Endometrium (tissue), 2 donors: ENCODE results near the gene DIP2B.

Source experiments
- FAIRE-seq: peaks from 2 replicates; lab custom pipeline; 2012; peaks lifted over from hg19 to GRCh38; lab: Jason Lieb, UNC
- donor health status: control.
- donor health status: control.

The DIP2B gene

DNA sequence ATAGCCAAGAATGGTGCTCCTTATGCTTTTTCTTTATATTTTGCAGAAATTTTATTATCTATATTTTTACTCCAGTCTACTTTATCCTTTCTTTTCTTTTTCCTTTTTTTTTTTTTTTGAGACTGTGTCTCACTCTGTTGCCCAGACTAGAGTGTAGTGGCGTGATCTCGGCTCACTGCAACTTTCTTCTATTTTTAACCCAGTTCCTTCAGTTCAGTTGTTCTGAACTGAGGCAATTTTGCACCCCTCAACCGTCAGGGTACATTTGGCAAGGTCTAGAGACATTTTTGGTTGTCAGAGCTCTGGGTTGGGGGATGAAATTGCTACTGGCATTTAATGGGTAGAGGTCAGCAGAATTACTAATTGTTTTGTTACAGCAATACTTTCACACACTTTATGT is 75.7 kb downstream of the DIP2B start:
- no peak for FAIRE-seq

DNA sequence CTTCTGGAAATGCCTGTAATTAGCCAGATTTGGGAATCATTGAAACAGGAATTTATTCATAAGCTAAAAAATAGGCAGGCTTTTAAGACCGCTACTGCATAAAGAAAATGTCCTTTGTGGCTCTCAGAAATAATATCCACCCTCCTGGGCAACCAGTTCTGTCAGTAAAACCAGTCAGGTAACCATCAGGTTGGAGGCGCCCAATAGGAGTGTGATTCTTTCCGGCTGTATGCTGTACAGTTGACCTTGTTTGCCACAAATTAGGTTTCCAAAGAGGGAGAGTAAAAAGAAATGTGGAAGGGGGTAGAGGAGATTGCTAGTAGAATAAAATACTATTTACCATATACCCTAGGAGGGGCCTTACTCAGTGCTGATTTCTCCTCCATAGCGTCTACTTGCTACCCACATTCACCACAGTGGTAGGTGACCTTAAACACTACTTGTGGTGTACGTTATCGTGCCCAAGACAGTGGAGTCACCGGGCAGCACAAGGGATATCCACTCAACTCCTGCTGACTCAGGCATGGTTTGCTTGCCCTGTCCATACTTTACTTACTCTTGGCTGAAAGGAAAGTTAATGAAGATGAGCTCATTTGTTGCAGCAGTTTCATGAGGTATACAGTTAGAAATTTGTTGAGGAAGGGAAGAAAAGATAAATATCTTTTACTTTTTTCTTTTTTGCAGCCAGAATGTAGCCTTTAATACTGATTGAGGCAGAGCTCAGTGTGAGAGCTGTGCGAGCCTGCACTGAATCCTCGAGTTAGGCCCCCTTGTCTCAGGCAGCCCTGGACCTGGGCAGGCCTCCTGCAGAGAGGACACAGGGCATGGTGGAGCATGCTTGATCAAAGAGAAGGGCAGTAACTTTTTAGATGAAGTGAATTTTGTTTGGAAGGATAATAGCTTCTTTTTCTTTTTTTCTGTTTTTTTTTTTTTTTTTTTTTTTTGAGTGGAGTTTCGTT is 76.7 kb downstream of the DIP2B start:
- FAIRE-seq, result no peak

DNA sequence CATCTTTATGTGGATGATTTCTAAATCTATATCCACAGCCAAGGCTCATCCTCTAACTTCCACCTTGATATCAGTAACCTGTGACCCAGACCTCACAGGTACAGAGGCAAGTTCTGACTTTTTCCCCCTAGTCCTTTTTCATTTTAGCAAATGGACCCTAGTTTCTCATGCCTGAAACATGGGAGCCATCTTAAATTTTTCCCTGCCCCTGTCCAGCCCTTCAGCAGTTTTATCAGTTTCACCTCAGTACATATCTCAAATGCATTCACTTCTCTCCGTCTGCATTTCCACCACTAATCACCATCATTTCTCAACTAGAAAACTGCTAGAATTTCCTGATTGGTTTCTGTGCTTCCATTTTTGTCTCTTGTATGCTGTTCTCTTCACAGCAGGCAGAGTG is 79.3 kb downstream of the DIP2B start:
- FAIRE-seq, result no peak

DNA sequence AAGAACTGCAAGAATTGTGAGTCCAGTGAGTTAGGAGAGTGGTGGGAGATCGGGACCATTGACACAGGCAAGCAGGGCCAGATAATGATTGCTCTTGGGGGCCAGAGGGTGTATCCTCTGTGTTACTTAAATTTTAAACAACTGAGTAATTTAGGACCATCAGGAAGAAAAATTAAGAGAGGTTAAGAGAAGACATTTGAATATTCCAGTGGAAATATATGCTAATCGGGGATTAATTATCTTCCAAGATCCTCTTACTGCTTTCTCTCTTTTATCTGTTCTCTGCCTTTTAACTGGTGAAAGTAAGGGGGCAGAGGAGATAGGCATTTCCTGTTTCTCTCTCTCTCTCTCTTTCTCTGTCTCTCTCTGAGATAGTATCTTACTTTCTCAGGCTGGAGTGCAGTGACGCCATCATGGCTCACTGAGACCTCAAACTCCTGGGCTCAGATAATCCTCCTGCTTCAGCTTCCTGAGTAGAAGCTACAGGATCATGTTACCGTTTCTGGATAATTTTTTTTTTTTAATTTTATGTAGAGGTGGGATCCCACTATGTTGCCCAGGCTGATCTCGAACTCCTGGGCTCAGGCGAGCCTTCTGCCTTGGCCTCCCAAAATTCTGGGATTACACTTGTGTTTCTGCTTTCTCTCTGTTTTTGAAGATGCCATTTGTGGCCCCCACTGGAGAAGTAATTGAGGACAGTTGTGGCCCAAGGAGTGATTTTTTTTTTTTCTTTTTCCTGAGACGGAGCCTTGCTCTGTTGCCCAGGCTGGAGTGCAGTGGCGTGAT is 85.1 kb downstream of the DIP2B start:
- FAIRE-seq, result no peak

DNA sequence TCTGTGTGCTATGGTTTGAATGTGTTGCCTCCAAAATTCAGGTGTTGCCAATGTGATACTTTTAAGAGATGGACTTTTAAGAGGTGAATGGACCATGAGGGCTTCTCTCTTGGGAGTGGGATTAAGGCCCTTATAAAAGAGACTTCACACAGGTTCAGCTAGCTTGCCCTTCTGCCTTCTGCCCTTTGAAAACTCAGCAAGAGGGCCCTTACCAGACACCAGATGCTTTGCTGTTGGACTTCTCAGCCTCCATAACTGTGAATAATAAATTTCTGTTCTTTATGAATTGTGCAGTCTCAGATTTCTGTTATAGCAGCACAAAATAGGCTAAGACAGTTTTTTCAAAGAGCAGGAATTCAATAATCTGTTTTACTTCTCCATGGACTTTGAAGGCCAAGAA is 86.1 kb downstream of the DIP2B start:
- no peak for FAIRE-seq

DNA sequence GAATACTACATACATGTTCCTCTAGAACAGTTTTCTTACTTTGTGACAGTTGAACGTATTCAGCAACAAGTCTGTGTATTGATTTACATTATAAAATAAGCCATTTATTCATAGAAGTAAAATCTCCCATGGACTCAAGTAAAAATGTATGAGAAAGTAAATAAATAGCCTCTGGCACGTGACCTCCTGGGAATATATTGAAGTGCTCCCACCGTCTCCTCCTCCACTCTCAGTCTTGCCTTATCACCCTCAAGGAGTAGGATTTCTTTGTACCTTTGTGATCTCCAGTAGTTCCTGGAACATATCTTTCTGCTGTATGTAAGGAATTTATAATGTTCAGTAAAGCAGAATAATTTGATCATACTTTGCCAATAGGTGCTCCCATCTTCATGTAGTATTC is 90.9 kb downstream of the DIP2B start:
- no peak for FAIRE-seq

DNA sequence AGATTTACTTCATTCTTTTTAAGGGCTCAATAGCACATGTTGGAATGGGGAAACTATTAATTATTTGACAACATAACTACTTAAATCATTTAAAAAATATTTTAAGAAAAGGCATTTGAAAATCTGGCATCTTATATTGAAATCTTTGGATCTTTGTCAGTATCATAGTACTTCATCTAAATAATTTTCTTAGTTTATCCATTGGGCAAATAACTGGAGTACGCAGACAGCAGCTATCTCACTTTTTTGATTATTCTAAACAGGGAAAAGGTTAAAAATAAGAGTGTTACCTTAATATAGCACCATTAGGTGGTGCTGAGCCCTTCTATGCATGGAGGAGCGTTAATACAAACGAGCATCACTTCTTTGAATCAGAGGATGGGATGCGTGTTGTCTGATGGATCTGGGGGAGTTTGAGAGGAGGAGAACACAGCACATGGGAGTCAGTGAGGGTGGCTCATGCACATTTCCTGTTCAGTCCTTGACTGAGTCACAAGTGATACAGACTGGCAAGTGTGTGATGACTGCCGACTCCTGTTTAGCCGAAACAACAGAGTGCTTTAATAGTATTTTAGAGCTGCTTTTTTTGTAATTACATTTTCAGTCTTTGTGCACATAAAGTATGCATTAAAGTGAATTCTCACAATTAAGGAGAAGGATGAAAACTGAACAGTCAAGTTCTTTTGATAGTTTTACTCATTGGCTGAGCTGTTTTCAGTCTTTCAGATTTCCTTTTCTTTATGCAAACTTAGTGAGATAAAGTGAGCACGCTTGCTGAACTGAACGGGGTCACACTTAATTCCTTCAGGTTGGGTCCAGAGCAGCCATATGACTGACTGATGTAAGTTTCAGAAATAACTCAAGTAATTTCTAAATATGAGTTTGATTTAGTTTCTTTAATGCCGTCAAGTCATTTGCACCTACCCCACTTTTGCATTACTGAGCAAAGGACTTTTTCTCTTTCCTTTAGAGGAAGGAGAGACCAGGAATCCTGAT is 92.7 kb downstream of the DIP2B start:
- no peak for FAIRE-seq

DNA sequence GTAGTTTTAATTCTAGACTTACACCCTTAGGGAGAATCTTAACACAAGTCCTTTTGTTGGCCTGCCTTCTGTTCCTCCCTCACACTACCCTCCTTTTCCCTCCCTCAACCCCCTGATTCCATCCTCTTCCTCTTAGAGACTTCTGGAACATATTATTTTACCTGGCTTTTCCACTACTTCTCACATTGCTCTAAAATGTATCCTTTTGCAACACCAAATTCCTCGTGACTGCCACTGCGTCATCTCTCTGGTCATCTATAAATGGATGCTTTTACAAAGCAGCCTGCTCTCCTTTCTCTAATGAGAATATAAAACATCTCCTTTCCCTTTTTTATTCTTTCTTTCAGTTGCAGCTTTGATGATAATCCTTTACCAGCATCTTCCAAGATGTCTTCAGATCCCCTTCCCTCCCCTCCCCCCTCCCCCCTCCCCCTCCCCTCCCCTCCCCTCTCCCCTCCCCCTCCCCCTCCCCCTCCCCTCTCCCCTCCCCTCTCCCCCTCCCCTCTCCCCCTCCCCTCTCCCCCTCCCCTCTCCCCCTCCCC is 93.6 kb downstream of the DIP2B start:
- FAIRE-seq, result no peak

DNA sequence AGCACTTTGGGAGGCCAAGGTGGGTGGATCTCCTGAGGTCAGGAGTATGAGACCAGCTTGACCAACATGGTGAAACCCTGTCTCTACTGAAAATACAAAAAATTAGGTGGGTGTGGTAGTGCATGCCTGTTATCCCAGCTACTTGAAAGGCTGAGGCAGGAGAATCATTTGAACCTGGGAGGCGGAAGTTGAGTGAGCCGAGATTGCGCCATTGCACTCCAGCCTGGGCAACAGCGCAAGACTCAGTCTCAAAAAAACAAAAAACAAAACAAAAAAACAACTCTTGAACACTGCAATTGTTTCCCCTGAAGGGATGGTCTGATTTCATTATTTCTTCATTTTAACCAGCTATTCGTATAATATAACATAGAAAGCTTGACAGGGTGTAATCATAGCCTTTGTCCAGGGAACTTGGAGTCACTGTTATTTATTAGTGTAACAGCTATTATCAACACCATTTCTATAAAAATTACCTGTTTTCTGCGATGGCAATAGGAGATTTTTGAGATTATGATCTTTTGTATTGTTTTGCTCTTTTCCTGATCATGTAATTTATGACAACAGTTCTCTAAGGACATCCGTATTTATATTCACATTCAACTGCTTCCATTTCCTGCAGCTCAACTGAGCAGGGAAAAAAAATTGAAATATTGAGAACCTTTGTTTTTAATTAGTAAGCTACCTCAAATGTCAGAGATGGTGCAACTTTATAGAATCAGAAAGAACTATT is 94.7 kb downstream of the DIP2B start:
- no peak for FAIRE-seq

DNA sequence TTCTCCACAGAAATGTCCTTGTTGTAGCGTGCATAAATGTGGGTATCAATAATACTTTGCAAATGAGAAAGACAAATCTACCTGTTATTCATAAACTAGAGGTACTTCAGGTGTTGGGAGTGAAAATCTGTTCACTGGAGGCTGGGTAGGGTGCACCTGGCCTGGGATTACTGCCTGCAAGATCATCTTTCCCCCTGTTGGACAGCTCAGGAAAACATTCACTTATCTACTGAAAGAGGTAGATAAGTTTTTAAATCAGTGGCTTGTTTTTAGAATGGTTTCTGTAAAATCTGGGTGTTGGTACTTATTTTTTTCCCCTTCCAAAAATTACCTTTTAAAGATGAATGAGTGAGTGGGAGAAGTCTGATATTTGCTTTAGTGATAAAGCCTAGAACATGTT is 95.6 kb downstream of the DIP2B start:
- FAIRE-seq, result no peak

DNA sequence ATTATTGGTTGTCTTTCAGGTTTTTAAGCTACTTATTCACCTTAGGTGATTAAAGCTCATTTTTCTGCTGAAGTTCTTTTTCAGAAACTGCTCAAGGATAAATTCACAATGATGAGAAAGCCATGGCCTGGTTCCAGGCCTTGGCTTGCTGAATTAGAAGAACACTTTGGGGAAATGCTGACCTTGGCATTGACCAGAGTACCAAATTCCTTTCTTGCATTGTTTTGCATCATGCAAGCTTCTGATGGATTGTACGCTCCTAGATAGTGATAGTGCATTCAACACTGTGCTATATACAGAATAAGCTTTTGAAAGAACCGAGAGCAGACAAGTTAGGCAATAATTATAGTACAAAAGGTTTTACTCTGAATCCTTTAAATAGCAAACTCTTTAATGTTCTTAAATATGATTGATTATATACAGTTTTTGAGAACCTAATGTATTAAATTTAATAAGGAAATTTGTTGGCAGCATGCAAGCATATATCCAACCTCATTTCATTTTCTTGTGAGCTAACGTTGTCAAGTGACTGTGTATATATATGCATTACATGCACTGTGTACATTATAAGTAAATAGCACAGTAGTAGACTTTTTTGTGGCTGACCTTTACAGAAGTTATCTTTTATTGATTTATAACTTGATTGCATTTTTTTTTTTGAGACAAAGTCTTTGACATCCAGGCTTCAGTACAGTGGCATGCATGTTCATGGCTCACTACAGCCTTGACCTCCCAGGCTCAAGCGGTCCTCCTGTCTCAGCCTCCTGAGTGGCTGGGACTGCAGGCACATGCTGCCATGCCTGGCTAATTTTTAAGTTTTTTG is 99.2 kb downstream of the DIP2B start:
- no peak for FAIRE-seq

DNA sequence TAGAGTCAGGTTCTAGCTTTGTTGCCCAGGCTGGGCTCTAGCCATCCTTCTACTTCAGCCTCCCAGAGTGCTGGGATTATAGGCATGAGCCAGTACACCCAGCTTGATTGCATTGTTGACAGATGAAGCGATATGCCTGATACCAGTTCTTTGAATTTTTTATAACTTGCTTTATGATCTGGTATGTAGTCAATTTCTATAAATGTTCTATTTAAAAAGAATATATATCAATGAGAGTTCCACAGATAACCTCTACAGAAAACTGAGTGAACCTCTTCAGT is 99.8 kb downstream of the DIP2B start:
- no peak for FAIRE-seq

DNA sequence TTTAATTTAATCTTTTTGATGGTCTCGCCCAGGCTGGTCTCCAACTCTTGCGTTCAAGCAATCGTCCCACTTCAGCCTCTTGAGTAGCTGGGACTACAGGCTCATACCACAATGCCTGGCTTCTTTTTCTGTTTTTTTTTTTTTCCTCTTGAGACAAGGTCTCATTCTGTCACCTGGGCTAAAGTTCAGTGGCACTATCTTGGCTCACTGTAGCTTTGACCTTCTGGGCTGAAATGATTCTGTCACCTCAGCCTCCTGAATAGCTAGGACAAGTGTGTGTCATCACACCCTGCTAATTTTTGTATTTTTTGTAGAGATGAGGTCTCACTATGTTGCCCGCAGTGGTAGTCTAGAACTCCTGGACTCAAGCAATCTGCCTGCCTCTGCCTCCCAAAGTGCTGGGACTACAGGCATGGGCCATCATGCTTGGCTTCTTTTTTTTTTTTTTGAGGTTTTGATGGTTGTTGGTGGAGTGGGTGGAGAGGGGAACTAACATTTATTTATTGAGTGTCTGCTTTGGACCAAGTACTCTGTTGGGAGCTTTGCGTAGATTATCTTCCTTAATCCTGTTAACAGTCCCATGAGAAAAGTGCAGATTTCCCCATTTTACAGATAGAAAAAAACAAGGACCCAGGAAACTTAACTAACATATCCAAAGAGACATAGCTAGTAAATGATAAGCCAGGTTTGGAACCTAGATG is 102.0 kb downstream of the DIP2B start:
- FAIRE-seq, result no peak

DNA sequence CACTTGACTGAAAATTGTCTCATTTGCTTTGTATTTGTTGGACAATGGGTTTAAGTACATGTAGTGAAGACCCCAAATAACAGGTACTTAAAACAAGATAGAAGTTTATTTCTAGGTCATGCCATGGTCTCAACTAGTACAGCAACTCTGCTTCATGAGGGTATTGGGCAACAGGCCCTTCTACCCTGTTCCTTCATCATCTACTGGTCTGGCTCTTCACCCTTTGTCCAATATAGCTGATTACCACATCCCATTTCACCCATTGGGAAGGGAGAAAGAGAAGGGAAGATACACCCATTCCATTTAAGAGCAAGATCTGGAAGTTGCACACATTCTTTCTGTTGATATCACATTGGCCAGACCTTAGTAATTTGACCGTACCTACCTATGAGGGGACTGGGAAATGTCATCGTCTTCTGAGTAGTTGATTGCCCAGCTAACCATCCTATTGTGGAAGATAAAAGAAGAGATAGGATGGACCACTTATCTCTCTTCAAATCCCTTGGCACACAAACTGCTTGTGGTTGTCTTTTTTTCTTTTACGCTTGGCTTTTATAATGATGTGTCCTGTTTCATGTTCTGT is 104.6 kb downstream of the DIP2B start:
- FAIRE-seq, result no peak

DNA sequence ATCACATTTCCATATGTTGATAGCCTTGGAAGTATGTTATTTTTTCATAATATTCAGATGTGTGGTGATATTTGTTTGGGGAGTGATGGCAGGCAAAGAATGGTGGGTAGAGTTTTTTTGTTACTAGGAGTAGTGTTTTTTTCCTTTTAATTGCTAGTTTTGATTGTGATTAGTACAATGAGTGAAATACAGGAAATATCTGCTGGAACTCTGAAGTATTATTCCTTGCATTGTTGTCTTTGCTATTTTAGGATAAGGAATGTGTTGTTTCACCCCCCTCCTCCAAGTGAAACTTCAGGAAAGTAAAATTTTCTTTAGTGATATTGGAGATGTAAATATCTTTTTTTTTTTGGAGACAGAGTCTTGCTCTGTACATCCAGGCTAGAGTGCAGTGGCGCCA is 105.4 kb downstream of the DIP2B start:
- no peak for FAIRE-seq

DNA sequence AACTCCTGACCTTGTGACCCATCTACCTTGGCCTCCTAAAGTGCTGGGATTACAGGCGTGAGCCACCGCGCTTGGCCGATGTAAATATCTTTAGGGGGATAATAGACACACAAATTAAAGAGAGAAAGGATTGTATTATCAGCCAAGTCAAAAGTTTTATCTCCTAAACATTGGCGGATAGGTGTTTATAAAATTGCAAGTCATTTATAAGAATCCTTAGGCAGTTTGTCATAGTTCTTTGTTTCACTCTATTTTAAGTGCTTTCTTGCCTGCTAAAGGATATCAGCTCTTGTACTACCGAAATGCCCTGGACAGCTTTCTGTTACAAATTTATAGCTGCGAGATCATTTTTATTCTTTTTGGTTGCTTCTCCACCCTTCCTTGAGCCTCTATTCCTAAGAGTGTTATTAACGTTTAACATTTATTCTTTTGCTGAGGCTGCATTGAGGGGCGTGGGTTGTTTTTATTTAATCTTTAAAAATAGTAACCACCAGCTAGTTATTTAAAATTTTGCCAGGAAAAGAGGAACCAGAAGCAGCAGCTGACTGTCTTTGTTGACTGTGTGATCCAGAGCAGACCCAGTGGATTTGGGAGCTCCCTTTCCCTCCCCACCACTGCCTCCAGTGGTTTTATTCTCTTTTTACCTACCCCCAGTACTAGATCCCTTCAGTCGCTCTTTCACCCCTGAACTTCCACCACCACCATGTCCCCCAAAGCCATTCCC is 106.4 kb downstream of the DIP2B start:
- no peak for FAIRE-seq

DNA sequence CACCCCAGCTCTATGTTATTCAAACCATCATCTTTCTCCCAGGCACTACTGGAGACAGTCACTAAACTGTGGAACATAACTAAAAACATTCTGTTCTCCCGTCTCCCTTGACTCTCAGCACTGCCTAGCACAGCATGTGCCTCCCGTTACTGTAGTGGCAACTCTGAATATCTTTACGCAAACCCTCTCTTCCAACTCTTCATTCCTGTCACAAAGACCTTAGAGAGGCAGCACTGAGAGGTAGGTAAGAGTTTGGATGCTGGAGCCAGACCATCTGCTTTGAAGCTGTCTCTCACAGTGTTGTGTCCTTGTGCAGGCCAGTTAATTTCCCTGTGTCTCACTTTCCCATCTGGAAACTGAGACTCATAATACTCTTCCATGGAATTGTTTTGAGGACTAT is 108.1 kb downstream of the DIP2B start:
- no peak for FAIRE-seq

DNA sequence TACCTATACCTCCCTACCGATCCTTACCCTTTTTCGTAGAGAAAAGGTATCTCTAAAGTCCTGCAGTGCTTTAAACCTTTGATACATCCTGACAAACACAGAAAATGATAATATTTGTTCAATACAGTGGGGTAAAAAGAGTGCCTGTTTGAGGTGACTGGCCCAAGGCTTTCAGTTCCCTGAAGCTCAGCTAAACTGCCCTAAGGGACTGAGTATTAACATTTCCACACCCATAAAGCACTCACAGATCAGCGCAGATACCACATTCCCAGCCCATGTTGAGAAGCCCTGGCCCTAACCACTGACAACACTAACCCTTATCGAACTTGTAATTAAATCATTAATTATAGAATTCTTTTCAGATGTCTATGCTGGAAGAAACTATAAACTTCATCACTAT is 108.7 kb downstream of the DIP2B start:
- FAIRE-seq, result no peak
